Ishikawa (cell line): ENCODE measurements around the gene TNFRSF19.

ENCODE experiments used
- CEBPB ChIP-seq: IDR thresholded peaks from 2 replicates; pipeline ENCODE4 v1.6.1; 2012
- CREB1 ChIP-seq: IDR thresholded peaks from 2 replicates; pipeline ENCODE4 v1.6.1; 2012; ENCODE audit warnings: low read depth
- EGR1 ChIP-seq: IDR thresholded peaks from 2 replicates; pipeline ENCODE4 v1.6.1; 2012
- EP300 ChIP-seq: IDR thresholded peaks from 2 replicates; pipeline ENCODE4 v1.6.1; 2012; ENCODE audit warnings: borderline replicate concordance
- FOXM1 ChIP-seq: IDR thresholded peaks from 2 replicates; pipeline ENCODE4 v1.6.1; 2012; ENCODE audit warnings: low read depth, borderline replicate concordance
- NFIC ChIP-seq: IDR thresholded peaks from 2 replicates; pipeline ENCODE4 v1.6.1; 2012
- RAD21 ChIP-seq: IDR thresholded peaks from 2 replicates; pipeline ENCODE4 v1.6.1; 2012; ENCODE audit warnings: low read depth
- TAF1 ChIP-seq: IDR thresholded peaks from 2 replicates; pipeline ENCODE4 v1.6.1; 2012; ENCODE audit warnings: low read depth, mild to moderate bottlenecking
- TCF12 ChIP-seq: IDR thresholded peaks from 2 replicates; pipeline ENCODE4 v1.6.1; 2012; ENCODE audit warnings: low read depth
- TEAD4 ChIP-seq: IDR thresholded peaks from 2 replicates; pipeline ENCODE4 v1.6.1; 2012
- YY1 ChIP-seq: IDR thresholded peaks from 2 replicates; pipeline ENCODE4 v1.6.1; 2012; ENCODE audit warnings: low read depth
- ZBTB7A ChIP-seq: IDR thresholded peaks from 2 replicates; pipeline ENCODE4 v1.6.1; 2012; ENCODE audit warnings: low read depth
- TF ChIP-seq, protein P1 (sequence below): IDR thresholded peaks from 2 replicates; pipeline ENCODE4 v1.6.1; 2012
- TF ChIP-seq, protein P2 (sequence below): IDR thresholded peaks from 2 replicates; pipeline ENCODE4 v1.6.1; 2012; ENCODE audit warnings: low read depth, mild to moderate bottlenecking
- TF ChIP-seq, protein P3 (sequence below): IDR thresholded peaks from 2 replicates; pipeline ENCODE4 v1.6.1; 2012

Gene TNFRSF19

DNA sequence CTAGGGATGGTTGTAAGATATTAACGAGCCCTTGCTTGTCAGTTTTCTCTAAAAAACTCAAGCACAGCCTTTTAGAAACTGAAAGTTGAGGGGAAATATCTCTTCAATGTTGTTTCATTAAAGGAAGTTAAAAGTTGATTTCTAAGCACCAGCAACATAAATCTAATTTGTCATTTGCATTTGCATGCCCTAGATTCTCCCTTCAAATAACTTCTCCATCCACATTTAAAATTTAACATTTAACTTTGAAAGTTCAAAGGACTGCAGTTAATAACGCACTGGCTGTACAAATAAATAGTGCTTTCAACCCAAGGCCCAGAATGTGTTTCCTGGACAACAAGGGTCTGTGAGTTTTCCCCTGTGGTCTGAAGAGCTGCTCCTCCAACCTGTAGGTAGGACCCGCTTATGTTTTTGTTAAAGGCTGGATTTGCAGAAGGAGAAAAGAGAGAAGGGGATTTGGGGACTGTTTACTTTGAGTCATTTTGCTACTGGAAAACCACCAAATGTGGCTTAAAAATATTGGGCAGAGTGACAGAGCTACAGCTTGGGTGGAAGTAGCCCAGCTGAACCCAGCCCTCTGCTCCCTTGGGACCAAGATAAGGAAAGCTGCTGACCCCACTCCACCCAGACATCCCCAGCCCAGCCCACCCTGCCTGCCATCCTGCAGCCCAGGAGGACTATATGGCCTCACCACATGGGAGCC, 39.8 kb downstream of the TNFRSF19 start:
- no peak for TF ChIP-seq CEBPB
- no peak for TF ChIP-seq EP300
- TF ChIP-seq TAF1, result no peak
- TF ChIP-seq, protein P1, sequence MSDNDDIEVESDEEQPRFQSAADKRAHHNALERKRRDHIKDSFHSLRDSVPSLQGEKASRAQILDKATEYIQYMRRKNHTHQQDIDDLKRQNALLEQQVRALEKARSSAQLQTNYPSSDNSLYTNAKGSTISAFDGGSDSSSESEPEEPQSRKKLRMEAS, result no peak
- TF ChIP-seq YY1, result no peak
- no peak for TF ChIP-seq RAD21
- TF ChIP-seq, protein P2, sequence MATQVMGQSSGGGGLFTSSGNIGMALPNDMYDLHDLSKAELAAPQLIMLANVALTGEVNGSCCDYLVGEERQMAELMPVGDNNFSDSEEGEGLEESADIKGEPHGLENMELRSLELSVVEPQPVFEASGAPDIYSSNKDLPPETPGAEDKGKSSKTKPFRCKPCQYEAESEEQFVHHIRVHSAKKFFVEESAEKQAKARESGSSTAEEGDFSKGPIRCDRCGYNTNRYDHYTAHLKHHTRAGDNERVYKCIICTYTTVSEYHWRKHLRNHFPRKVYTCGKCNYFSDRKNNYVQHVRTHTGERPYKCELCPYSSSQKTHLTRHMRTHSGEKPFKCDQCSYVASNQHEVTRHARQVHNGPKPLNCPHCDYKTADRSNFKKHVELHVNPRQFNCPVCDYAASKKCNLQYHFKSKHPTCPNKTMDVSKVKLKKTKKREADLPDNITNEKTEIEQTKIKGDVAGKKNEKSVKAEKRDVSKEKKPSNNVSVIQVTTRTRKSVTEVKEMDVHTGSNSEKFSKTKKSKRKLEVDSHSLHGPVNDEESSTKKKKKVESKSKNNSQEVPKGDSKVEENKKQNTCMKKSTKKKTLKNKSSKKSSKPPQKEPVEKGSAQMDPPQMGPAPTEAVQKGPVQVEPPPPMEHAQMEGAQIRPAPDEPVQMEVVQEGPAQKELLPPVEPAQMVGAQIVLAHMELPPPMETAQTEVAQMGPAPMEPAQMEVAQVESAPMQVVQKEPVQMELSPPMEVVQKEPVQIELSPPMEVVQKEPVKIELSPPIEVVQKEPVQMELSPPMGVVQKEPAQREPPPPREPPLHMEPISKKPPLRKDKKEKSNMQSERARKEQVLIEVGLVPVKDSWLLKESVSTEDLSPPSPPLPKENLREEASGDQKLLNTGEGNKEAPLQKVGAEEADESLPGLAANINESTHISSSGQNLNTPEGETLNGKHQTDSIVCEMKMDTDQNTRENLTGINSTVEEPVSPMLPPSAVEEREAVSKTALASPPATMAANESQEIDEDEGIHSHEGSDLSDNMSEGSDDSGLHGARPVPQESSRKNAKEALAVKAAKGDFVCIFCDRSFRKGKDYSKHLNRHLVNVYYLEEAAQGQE, result no peak
- no peak for TF ChIP-seq FOXM1

DNA sequence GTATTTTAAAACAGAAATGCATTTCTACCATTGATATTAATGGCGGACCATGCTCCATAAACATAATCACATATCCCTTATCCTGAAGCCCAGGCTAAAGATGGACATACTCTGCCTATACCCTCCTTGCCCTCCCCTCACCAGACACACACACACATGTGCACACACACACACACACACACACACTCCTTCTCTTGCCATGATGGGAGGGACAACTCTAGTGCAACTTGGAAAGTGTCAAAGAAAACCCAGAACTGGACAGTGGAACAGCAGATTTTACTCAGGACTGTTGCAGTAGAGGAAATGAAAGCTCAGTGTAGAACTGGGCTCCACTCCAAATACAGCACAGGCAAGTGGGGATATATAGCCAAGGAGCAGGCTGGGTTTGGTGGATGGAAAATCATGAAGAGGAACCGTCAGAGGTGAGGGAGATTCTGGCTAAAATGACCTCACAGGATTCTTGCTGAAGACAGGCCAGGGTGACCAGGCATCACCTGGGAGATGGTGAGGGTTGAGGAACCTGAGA, 40.8 kb downstream of the TNFRSF19 start:
- TF ChIP-seq CREB1, result no peak
- no peak for TF ChIP-seq TCF12
- TF ChIP-seq, protein P3, sequence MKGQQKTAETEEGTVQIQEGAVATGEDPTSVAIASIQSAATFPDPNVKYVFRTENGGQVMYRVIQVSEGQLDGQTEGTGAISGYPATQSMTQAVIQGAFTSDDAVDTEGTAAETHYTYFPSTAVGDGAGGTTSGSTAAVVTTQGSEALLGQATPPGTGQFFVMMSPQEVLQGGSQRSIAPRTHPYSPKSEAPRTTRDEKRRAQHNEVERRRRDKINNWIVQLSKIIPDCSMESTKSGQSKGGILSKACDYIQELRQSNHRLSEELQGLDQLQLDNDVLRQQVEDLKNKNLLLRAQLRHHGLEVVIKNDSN, result no peak
- no peak for TF ChIP-seq YY1
- no peak for TF ChIP-seq RAD21
- TF ChIP-seq, protein P2, result no peak
- TF ChIP-seq CEBPB, result no peak

DNA sequence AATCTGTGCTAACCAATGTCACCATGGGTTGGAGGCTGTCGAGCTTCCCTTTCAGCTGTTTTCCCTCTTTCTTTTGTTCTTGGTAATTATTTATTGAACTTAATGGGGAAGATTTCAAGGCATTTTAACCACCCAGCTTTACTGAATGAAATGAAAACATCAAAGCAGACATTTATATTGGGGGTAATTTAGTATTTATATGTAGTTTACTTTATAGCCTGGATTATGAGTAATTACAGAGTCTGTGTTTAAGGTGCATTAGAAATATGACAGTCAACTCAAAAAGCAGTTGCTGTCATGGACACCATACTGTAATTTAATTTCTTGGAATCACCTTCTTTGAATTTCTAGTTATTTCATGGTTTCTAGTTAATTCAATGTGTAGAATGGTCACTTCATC, 42.0 kb downstream of the TNFRSF19 start:
- TF ChIP-seq TAF1 (no peak), NFIC (no peak), TCF12 (no peak), CREB1 (no peak), YY1 (no peak), EP300 (no peak), TEAD4 (no peak), EGR1 (no peak)
- TF ChIP-seq, protein P2, result no peak

DNA sequence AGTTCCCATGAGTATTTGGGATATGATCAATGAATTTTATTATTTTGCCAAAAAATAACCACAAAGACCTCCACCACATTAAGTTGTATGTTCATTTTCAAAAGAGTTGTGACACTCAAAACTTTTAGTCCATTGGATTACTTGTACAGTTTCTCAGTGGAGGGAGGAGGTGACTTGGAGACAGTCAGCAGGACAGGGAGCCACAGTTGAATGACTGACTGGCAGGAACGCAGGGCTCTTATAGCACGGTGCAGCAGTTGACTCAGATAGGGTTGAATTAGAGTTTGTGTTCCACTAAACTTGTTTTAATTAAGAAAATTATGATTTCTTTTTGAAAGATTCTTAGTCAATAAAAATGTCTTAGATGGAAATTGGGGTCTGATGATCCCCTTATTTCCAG, 42.5 kb downstream of the TNFRSF19 start:
- TF ChIP-seq EP300 (no peak), RAD21 (no peak), YY1 (no peak), FOXM1 (no peak), TEAD4 (no peak), EGR1 (no peak), NFIC (no peak), CEBPB (no peak), ZBTB7A (no peak), TCF12 (no peak), TAF1 (no peak)
- TF ChIP-seq, protein P2, result no peak
- TF ChIP-seq, protein P3, result no peak
